Measurements from ENCODE around the gene CROCC2.

The CROCC2 gene

GRCh38 chr2:240931319-240931949 lies 25.3 kb downstream of the CROCC2 start:
- Mint-ChIP-seq H3K36me3 (ENCODE audit: low read depth) (no peaks in the 10 kb centered on the region), H3K4me3 (no peak overlapping the region), H3K27me3 (ENCODE audit: low read depth, poor library complexity) (peaks cover 39% of the 10 kb centered on the region), H3K4me1 (peaks cover 17% of the 10 kb centered on the region), H3K27ac (no peak overlapping the region), H3K9me3 (peaks cover 7% of the 10 kb centered on the region)
- no peak for DNase-seq
- no peak for TF ChIP-seq CTCF (IDR thresholded peaks at IDR 0.05)

GRCh38 chr2:240932001-240932723 lies 26.0 kb downstream of the CROCC2 start:
- peaks cover 13% of the 10 kb centered on the region for H3K4me1 Mint-ChIP-seq
- peaks cover 14% of the 10 kb centered on the region for H3K9me3 Mint-ChIP-seq
- H3K4me3 Mint-ChIP-seq = no peak overlapping the region
- no peak for TF ChIP-seq CTCF (IDR thresholded peaks at IDR 0.05)
- DNase-seq = no peak
- H3K27me3 Mint-ChIP-seq (ENCODE audit: low read depth, poor library complexity) = peaks cover 37% of the 10 kb centered on the region
- no peaks in the 10 kb centered on the region for H3K36me3 Mint-ChIP-seq (ENCODE audit: low read depth)
- H3K27ac Mint-ChIP-seq = no peak overlapping the region

- Mint-ChIP-seq H3K27ac (no peak overlapping the region), H3K4me3 (no peak overlapping the region), H3K27me3 (ENCODE audit: low read depth, poor library complexity) (peaks cover 41% of the 10 kb centered on the region), H3K4me1 (peaks cover 12% of the 10 kb centered on the region), H3K36me3 (ENCODE audit: low read depth) (peaks cover 3% of the 10 kb centered on the region), H3K9me3 (peaks cover 18% of the 10 kb centered on the region)
- TF ChIP-seq CTCF (IDR thresholded peaks at IDR 0.05) = no peak
- DNase-seq = no peak
These were observed 26.6 kb downstream of the CROCC2 start for GRCh38 chr2:240932724-240933047.

GRCh38 chr2:240933048-240933965 lies 27.2 kb downstream of the CROCC2 start:
- Mint-ChIP-seq H3K27ac (no peak overlapping the region), H3K4me1 (peaks cover 12% of the 10 kb centered on the region), H3K9me3 (peaks cover 19% of the 10 kb centered on the region), H3K27me3 (ENCODE audit: low read depth, poor library complexity) (peaks cover 38% of the 10 kb centered on the region), H3K4me3 (no peak overlapping the region), H3K36me3 (ENCODE audit: low read depth) (peaks cover 6% of the 10 kb centered on the region)
- DNase-seq = no peak
- TF ChIP-seq CTCF (IDR thresholded peaks at IDR 0.05) = no peak

- no peak overlapping the region for H3K27ac Mint-ChIP-seq
- peaks cover 23% of the 10 kb centered on the region for H3K9me3 Mint-ChIP-seq
- H3K4me1 Mint-ChIP-seq = peaks cover 9% of the 10 kb centered on the region
- TF ChIP-seq CTCF (IDR thresholded peaks at IDR 0.05) = no peak
- H3K4me3 Mint-ChIP-seq = no peak overlapping the region
- peaks cover 6% of the 10 kb centered on the region for H3K36me3 Mint-ChIP-seq (ENCODE audit: low read depth)
- H3K27me3 Mint-ChIP-seq (ENCODE audit: low read depth, poor library complexity) = peaks cover 38% of the 10 kb centered on the region
- DNase-seq = no peak
These were observed 28.0 kb downstream of the CROCC2 start for GRCh38 chr2:240933966-240934700.
